ENCODE data around the gene B3GAT2.

Gene B3GAT2

GRCh38 chr6:70894001-70894400, 62.9 kb downstream of the B3GAT2 start:
- DNase-seq: peak; percentile 66

- DNase-seq: peak; percentile 80
Measured at GRCh38 chr6:70889270-70889669, 67.6 kb downstream of the B3GAT2 start.

GRCh38 chr6:70886661-70887060, 70.2 kb downstream of the B3GAT2 start:
- DNase-seq: peak; percentile 16

GRCh38 chr6:70886071-70886470, 70.8 kb downstream of the B3GAT2 start:
- no peak for DNase-seq

GRCh38 chr6:70884074-70884983, 72.5 kb downstream of the B3GAT2 start:
- DNase-seq: peak; percentile 27

- DNase-seq: no peak
Measured at GRCh38 chr6:70879496-70879895, 77.4 kb downstream of the B3GAT2 start.

- DNase-seq: no peak
Measured at GRCh38 chr6:70874181-70874913, 82.5 kb downstream of the B3GAT2 start.

- no peak for DNase-seq
Measured at GRCh38 chr6:70872469-70872868, 84.4 kb downstream of the B3GAT2 start.

GRCh38 chr6:70864401-70864800, 92.5 kb downstream of the B3GAT2 start:
- no peak for DNase-seq

- DNase-seq: no peak
Measured at GRCh38 chr6:70863343-70863742, 93.5 kb downstream of the B3GAT2 start.

GRCh38 chr6:70860920-70861319, 95.9 kb downstream of the B3GAT2 start:
- no peak for DNase-seq

GRCh38 chr6:70860045-70860444, 96.8 kb downstream of the B3GAT2 start:
- DNase-seq: peak; percentile 87

- no peak for DNase-seq
Measured at GRCh38 chr6:70857387-70858077, 99.3 kb downstream of the B3GAT2 start.

- DNase-seq: no peak
Measured at GRCh38 chr6:70852667-70853246, 104.1 kb downstream of the B3GAT2 start.

GRCh38 chr6:70849348-70850069, 107.4 kb downstream of the B3GAT2 start:
- no peak for DNase-seq

GRCh38 chr6:70847106-70848084, 109.5 kb downstream of the B3GAT2 start:
- DNase-seq: peak; percentile 70

- DNase-seq: no peak
Measured at GRCh38 chr6:70846207-70846835, 110.5 kb downstream of the B3GAT2 start.

GRCh38 chr6:70844301-70844700, 112.6 kb downstream of the B3GAT2 start:
- DNase-seq: peak; percentile 52

- no peak for DNase-seq
Measured at GRCh38 chr6:70843328-70843918, 113.4 kb downstream of the B3GAT2 start.

GRCh38 chr6:70842541-70842940, 114.3 kb downstream of the B3GAT2 start:
- DNase-seq: no peak

Data from NCI-H524 treated with DMSO at 0.1 percent for 48 hours (cell line).